Endothelial cell of umbilical vein (primary cell): ENCODE data around the gene MAP1LC3B2. TPM values are rescaled to one million over a fixed set of nuclear protein-coding genes. Genes with fewer than 3 reads are reported as not detected.

Experiments
- BruUV-seq: library from RNA; stranded (reverse); fragments of 400-500 nt; replicated peaks from 2 replicates; lab custom pipeline; 2021; lab: Mats Ljungman, UMichigan
- CTCF ChIA-PET: fragments of 300-600, 350-600 bp; sonication (Branson Sonifier 250); formaldehyde crosslinking; loops from one replicate; lab custom pipeline; 2021; ENCODE audit warnings: antibody characterized with exemption, inconsistent platforms; lab: Charles Lee
- POLR2A ChIA-PET: fragments of 300-600, 350-600 bp; sonication (Branson Sonifier 250); formaldehyde crosslinking; loops from one replicate; lab custom pipeline; 2021; ENCODE audit warnings: antibody characterized with exemption, inconsistent platforms; lab: Charles Lee
- DNase-seq: peaks from one replicate; pipeline ENCODE4 v3.0.0-alpha.2; 2011; ENCODE audit warnings: low read depth, low spot score
- FAIRE-seq: peaks from 2 replicates; lab custom pipeline; 2011; peaks lifted over from hg19 to GRCh38; lab: Jason Lieb, UNC
- H2AFZ ChIP-seq: 2 replicates; pipeline ENCODE4 v1.6.0; 2012; ENCODE audit warnings: low read depth, low read length, control low read depth, inconsistent platforms
- H3K27ac ChIP-seq: 2 replicates; pipeline ENCODE4 v1.5.1; 2011; ENCODE audit warnings: low read depth, mild to moderate bottlenecking, control low read depth, low read length, moderate library complexity; ENCODE audit not compliant: insufficient read depth
- H3K27me3 ChIP-seq, 2 experiments: 2 replicates each; pipeline versions ENCODE4 v1.6.0 to v1.6.1; 2011; ENCODE audit warnings: low read length in 2 of 2, mixed read lengths in 1 of 2; ENCODE audit not compliant: control insufficient read depth in 2 of 2, insufficient read depth in 2 of 2
- H3K36me3 ChIP-seq, 2 experiments: 2 replicates in 1 of 2; 3 replicates in 1 of 2; pipeline ENCODE4 v1.5.1; 2011; ENCODE audit warnings: low read length in 2 of 2, mild to moderate bottlenecking in 1 of 2, moderate library complexity in 1 of 2; ENCODE audit not compliant: control insufficient read depth in 2 of 2, insufficient read depth in 2 of 2; ENCODE audit errors: extremely low read depth in 1 of 2
- H3K4me1 ChIP-seq: 3 replicates; pipeline ENCODE4 v1.5.1; 2011; ENCODE audit warnings: mild to moderate bottlenecking, low read length; ENCODE audit not compliant: control insufficient read depth, insufficient read depth; ENCODE audit errors: extremely low read depth
- H3K4me2 ChIP-seq: 2 replicates; pipeline ENCODE4 v1.6.1; 2011; ENCODE audit warnings: low read length, control low read depth, mixed read lengths; ENCODE audit not compliant: insufficient read depth
- H3K4me3 ChIP-seq, 3 experiments: fragments of 200-600 bp in 1 of 3; sonication (generic), shearing (Covaris generic) in 1 of 3; replicated peaks in 1 of 3; 2 replicates each; pipeline ENCODE4 v1.5.1; 2011 to 2016; ENCODE audit warnings: control low read depth in 3 of 3, low read length in 3 of 3, mild to moderate bottlenecking in 2 of 3, inconsistent platforms in 1 of 3, low read depth in 1 of 3, moderate library complexity in 1 of 3; ENCODE audit not compliant: insufficient read depth in 1 of 3
- H3K79me2 ChIP-seq: 2 replicates; pipeline ENCODE4 v1.6.0; 2012; ENCODE audit warnings: low read length, inconsistent platforms; ENCODE audit not compliant: control insufficient read depth, insufficient read depth
- H3K9ac ChIP-seq: replicated peaks from 2 replicates; pipeline ENCODE3; 2011; ENCODE audit warnings: low read length, control low read depth; ENCODE audit not compliant: insufficient read depth; ENCODE audit errors: extremely low read depth
- H3K9me1 ChIP-seq: replicated peaks from 3 replicates; pipeline ENCODE4 v1.6.0; 2011; ENCODE audit warnings: mild to moderate bottlenecking, low read length; ENCODE audit not compliant: control insufficient read depth, insufficient read depth; ENCODE audit errors: extremely low read depth
- H3K9me3 ChIP-seq: replicated peaks from 2 replicates; pipeline ENCODE4 v1.5.1; 2012; ENCODE audit warnings: low read length, inconsistent platforms; ENCODE audit not compliant: control insufficient read depth, insufficient read depth
- H4K20me1 ChIP-seq: replicated peaks from 2 replicates; pipeline ENCODE3; 2011; ENCODE audit warnings: mild to moderate bottlenecking, low read length; ENCODE audit not compliant: control insufficient read depth, insufficient read depth; ENCODE audit errors: extremely low read depth
- EZH2 ChIP-seq: IDR thresholded peaks from 2 replicates; pipeline ENCODE4 v1.6.1; 2012; ENCODE audit warnings: borderline replicate concordance, low read depth, mild to moderate bottlenecking, moderate library complexity, low read length, inconsistent platforms; ENCODE audit not compliant: severe bottlenecking
- FOS ChIP-seq: IDR thresholded peaks from 2 replicates; pipeline ENCODE4 v1.6.1; 2011; ENCODE audit warnings: mild to moderate bottlenecking, low read length, moderate library complexity, borderline replicate concordance; ENCODE audit not compliant: insufficient read depth
- GATA2 ChIP-seq: IDR thresholded peaks from 2 replicates; pipeline ENCODE4 v1.7.0; 2011; ENCODE audit warnings: low read depth, mild to moderate bottlenecking, moderate library complexity, mixed read lengths, low read length; ENCODE audit not compliant: insufficient read length, insufficient read depth
- JUN ChIP-seq: IDR thresholded peaks from 2 replicates; pipeline ENCODE4 v1.6.1; 2011; ENCODE audit warnings: borderline replicate concordance, low read depth; ENCODE audit not compliant: insufficient read length, insufficient read depth
- MYC ChIP-seq: IDR thresholded peaks from one replicate; pipeline ENCODE4 v1.6.1; 2011; ENCODE audit warnings: mild to moderate bottlenecking, low read depth, low read length
- POLR2A ChIP-seq: IDR thresholded peaks from 2 replicates; pipeline ENCODE4 v1.6.1; 2012; ENCODE audit warnings: low read depth, mild to moderate bottlenecking, control low read depth, low read length
- POLR2AphosphoS5 ChIP-seq: IDR thresholded peaks from 2 replicates; pipeline ENCODE4 v1.6.1; 2012; ENCODE audit warnings: low read depth, mild to moderate bottlenecking, control low read depth, low read length, moderate library complexity; ENCODE audit not compliant: insufficient read depth
- dilution Hi-C: fragments of 300-500 bp; cut with MboI; formaldehyde crosslinking; loops from one replicate; pipeline ENCODE4 v1.15.0; 2019; ENCODE audit warnings: low sequenced_read_pairs; ENCODE audit not compliant: extremely low pct_ligation_motif_present
- intact Hi-C: fragments of 100-400 bp; cut with micrococcal nuclease; formaldehyde crosslinking; loops from one replicate; pipeline ENCODE4 v1.10.0; 2022
- polyA plus RNA-seq, 4 experiments: library from polyadenylated mRNA; depleted of rRNA in 3 of 4; stranded (reverse) in 3 of 4; unstranded in 1 of 4; fragments of >200 nt; gene quantifications; 2 replicates each; pipeline versions ENCODE4 v1.2.1 to v1.2.3, GENCODE V29; 2011 to 2012; ENCODE audit warnings: missing spikeins in 1 of 4
- total RNA-seq: library from RNA; stranded (reverse); gene quantifications from 2 replicates; pipeline ENCODE4 v1.2.3, GENCODE V29; 2021
- TF ChIP-seq, protein P1 (sequence below): IDR thresholded peaks from 2 replicates; pipeline ENCODE4 v1.6.1; 2011; ENCODE audit not compliant: insufficient read depth, insufficient read length
- TF ChIP-seq, protein P2 (sequence below), 2 donors: IDR thresholded peaks; 1 replicate in 1 of 2; 2 replicates in 1 of 2; pipeline ENCODE4 v1.5.1; 2011; ENCODE audit warnings: low read length in 2 of 2, mild to moderate bottlenecking in 2 of 2, moderate library complexity in 2 of 2, control low read depth in 1 of 2, inconsistent platforms in 1 of 2, low read depth in 1 of 2; ENCODE audit not compliant: insufficient read depth in 1 of 2; ENCODE audit errors: extremely low read depth in 1 of 2

The MAP1LC3B2 gene
- total and polyA plus RNA-seq, 2 donors (not counting 3 experiments of a cell fraction or from before 2014, with no cell fraction given), result 0.32 to 4.1 TPM

- CTCF ChIA-PET, result no interaction called here
- intact Hi-C loops, result no loop called here
Observed at GRCh38 chr12:116537101-116537904, 21.9 kb upstream of the MAP1LC3B2 start.

GRCh38 chr12:116538076-116538591, 21.0 kb upstream of the MAP1LC3B2 start:
- Histone ChIP-seq H3K9me1 (no peaks in the 10 kb centered on the region), H3K4me2 (no peak overlapping the region), H3K4me1 (peaks cover 10% of the 10 kb centered on the region), H2AFZ (no peak overlapping the region), H3K4me3 (no peak overlapping the region), H3K9ac (no peak overlapping the region), H3K79me2 (no peaks in the 10 kb centered on the region), H4K20me1 (no peaks in the 10 kb centered on the region), H3K36me3 (no peaks in the 10 kb centered on the region), H3K9me3 (no peaks in the 10 kb centered on the region), H3K27me3 (no peaks in the 10 kb centered on the region), H3K27ac (no peak overlapping the region)
- TF ChIP-seq EZH2 (no peak), GATA2 (no peak), MYC (no peak), JUN (no peak), POLR2A (no peak), POLR2AphosphoS5 (no peak), FOS (no peak)
- TF ChIP-seq, protein P1, sequence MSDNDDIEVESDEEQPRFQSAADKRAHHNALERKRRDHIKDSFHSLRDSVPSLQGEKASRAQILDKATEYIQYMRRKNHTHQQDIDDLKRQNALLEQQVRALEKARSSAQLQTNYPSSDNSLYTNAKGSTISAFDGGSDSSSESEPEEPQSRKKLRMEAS, result no peak
- TF ChIP-seq, protein P2, sequence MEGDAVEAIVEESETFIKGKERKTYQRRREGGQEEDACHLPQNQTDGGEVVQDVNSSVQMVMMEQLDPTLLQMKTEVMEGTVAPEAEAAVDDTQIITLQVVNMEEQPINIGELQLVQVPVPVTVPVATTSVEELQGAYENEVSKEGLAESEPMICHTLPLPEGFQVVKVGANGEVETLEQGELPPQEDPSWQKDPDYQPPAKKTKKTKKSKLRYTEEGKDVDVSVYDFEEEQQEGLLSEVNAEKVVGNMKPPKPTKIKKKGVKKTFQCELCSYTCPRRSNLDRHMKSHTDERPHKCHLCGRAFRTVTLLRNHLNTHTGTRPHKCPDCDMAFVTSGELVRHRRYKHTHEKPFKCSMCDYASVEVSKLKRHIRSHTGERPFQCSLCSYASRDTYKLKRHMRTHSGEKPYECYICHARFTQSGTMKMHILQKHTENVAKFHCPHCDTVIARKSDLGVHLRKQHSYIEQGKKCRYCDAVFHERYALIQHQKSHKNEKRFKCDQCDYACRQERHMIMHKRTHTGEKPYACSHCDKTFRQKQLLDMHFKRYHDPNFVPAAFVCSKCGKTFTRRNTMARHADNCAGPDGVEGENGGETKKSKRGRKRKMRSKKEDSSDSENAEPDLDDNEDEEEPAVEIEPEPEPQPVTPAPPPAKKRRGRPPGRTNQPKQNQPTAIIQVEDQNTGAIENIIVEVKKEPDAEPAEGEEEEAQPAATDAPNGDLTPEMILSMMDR (IDR thresholded peaks at IDR 0.05; ENCODE audit: extremely low read depth in 1 of 2, insufficient read depth in 1 of 2, low read depth in 1 of 2, low read length in 2 of 2), result no peak
- BruUV-seq, result no TSS peak
- ChIA-PET POLR2A (no interaction called here), CTCF (no interaction called here)
- FAIRE-seq, result peak; percentile 15
- dilution Hi-C loops, result no loop called here
- intact Hi-C loops, result no loop called here
- DNase-seq, result no peak

More at GRCh38 chr12:116537101-116537904, 21.9 kb upstream of the MAP1LC3B2 start:
- Histone ChIP-seq H3K9me3 (no peaks in the 10 kb centered on the region), H3K9ac (no peak overlapping the region), H3K27me3 (no peaks in the 10 kb centered on the region), H2AFZ (no peak overlapping the region), H4K20me1 (no peaks in the 10 kb centered on the region), H3K27ac (no peak overlapping the region), H3K36me3 (no peaks in the 10 kb centered on the region), H3K4me2 (no peak overlapping the region), H3K9me1 (no peaks in the 10 kb centered on the region), H3K4me1 (peaks cover 13% of the 10 kb centered on the region), H3K4me3 (no peak overlapping the region), H3K79me2 (no peaks in the 10 kb centered on the region)
- FAIRE-seq (no peak), DNase-seq (no peak)
- dilution Hi-C loops, result no loop called here
- POLR2A ChIA-PET, result no interaction called here
- BruUV-seq, result no TSS peak
- no peak for TF ChIP-seq FOS
- no peak for TF ChIP-seq MYC
- no peak for TF ChIP-seq EZH2
- no peak for TF ChIP-seq POLR2A
- no peak for TF ChIP-seq POLR2AphosphoS5
- TF ChIP-seq, protein P1, result no peak
